ENCODE results near the gene SAXO2.

- TF ChIP-seq GATA3 (IDR thresholded peaks at IDR 0.05; ENCODE audit: low read depth, low read length) (no peak), GATA2 (IDR thresholded peaks at IDR 0.05; ENCODE audit: low read depth, low read length) (no peak)
Measured at GRCh38 chr15:82231842-82232241, 30.8 kb upstream of the SAXO2 start.

All from SH-SY5Y (cell line).